ENCODE data around the gene GMDS.

The GMDS gene

DNA sequence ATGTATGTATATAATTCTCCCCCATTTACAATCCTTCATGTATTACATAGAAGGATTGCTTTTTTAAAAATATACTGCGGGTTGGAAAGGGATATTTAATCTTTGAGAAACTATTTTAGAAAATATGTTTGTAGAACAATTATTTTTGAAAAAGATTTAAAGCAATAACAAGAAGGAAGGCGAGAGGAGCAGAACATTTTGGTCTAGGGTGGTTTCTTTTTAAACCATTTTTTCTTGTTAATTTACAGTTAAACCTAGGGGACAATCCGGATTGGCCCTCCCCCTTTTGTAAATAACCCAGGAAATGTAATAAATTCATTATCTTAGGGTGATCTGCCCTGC is 632.1 kb downstream of the GMDS start:
- no peak overlapping the region for H3K4me2 ChIP-seq (ENCODE audit: low read depth, low read length)
- DNase-seq, result no peak
- H3K4me1 ChIP-seq (ENCODE audit: low read length), result no peaks in the 10 kb centered on the region
- H3K79me2 ChIP-seq (ENCODE audit: low read length), result no peaks in the 10 kb centered on the region
- H3K27me3 ChIP-seq (replicated peaks; ENCODE audit: insufficient read depth, low read length), result peaks cover 4% of the 10 kb centered on the region
- H3K27ac ChIP-seq (ENCODE audit: low read length), result no peak overlapping the region
- H3K36me3 ChIP-seq (replicated peaks; ENCODE audit: insufficient read depth, low read length), result no peaks in the 10 kb centered on the region
- no peak overlapping the region for H3K4me3 ChIP-seq (ENCODE audit: low read length)
- no peak overlapping the region for H2AFZ ChIP-seq (ENCODE audit: low read length)
- H4K20me1 ChIP-seq (ENCODE audit: insufficient read depth, low read length), result no peaks in the 10 kb centered on the region
- no peaks in the 10 kb centered on the region for H3K9me3 ChIP-seq (replicated peaks; ENCODE audit: insufficient read depth, low read length)
- H3F3A ChIP-seq (ENCODE audit: insufficient read depth, low read length), result no peaks in the 10 kb centered on the region
- no peaks in the 10 kb centered on the region for H3K9me2 ChIP-seq (replicated peaks; ENCODE audit: insufficient read depth, low read length)
- no peak for TF ChIP-seq EZH2phosphoT487 (IDR thresholded peaks at IDR 0.05; ENCODE audit: low read length)
- TF ChIP-seq, protein P1, sequence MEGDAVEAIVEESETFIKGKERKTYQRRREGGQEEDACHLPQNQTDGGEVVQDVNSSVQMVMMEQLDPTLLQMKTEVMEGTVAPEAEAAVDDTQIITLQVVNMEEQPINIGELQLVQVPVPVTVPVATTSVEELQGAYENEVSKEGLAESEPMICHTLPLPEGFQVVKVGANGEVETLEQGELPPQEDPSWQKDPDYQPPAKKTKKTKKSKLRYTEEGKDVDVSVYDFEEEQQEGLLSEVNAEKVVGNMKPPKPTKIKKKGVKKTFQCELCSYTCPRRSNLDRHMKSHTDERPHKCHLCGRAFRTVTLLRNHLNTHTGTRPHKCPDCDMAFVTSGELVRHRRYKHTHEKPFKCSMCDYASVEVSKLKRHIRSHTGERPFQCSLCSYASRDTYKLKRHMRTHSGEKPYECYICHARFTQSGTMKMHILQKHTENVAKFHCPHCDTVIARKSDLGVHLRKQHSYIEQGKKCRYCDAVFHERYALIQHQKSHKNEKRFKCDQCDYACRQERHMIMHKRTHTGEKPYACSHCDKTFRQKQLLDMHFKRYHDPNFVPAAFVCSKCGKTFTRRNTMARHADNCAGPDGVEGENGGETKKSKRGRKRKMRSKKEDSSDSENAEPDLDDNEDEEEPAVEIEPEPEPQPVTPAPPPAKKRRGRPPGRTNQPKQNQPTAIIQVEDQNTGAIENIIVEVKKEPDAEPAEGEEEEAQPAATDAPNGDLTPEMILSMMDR (IDR thresholded peaks at IDR 0.05; ENCODE audit: low read length), result no peak
- H3K9ac ChIP-seq (ENCODE audit: low read length), result no peak overlapping the region

DNA sequence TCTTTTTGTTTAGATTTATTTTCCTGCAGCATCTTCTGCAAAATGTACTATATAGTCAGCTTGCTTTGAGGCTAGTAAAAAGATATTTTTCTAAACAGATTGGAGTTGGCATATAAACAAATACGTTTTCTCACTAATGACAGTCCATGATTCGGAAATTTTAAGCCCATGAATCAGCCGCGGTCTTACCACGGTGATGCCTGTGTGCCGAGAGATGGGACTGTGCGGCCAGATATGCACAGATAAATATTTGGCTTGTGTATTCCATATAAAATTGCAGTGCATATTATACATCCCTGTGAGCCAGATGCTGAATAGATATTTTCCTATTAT is 632.5 kb downstream of the GMDS start:
- H3K4me3 ChIP-seq (ENCODE audit: low read length), result no peak overlapping the region
- no peaks in the 10 kb centered on the region for H3K79me2 ChIP-seq (ENCODE audit: low read length)
- H3K9me3 ChIP-seq (replicated peaks; ENCODE audit: insufficient read depth, low read length), result no peaks in the 10 kb centered on the region
- H3K36me3 ChIP-seq (replicated peaks; ENCODE audit: insufficient read depth, low read length), result no peaks in the 10 kb centered on the region
- H2AFZ ChIP-seq (ENCODE audit: low read length), result no peak overlapping the region
- peaks cover 8% of the 10 kb centered on the region for H3K27me3 ChIP-seq (replicated peaks; ENCODE audit: insufficient read depth, low read length)
- no peaks in the 10 kb centered on the region for H3F3A ChIP-seq (ENCODE audit: insufficient read depth, low read length)
- H3K9me2 ChIP-seq (replicated peaks; ENCODE audit: insufficient read depth, low read length), result no peaks in the 10 kb centered on the region
- no peak overlapping the region for H3K4me2 ChIP-seq (ENCODE audit: low read depth, low read length)
- TF ChIP-seq EZH2phosphoT487 (IDR thresholded peaks at IDR 0.05; ENCODE audit: low read length), result no peak
- TF ChIP-seq, protein P1 (IDR thresholded peaks at IDR 0.05; ENCODE audit: low read length), result no peak
- TF ChIP-seq EZH2 (optimal IDR thresholded peaks at IDR 0.05; ENCODE audit: low read depth, low read length), result no peak
- no peak for DNase-seq
- no peaks in the 10 kb centered on the region for H3K4me1 ChIP-seq (ENCODE audit: low read length)
- no peak overlapping the region for H3K9ac ChIP-seq (ENCODE audit: low read length)
- H3K27ac ChIP-seq (ENCODE audit: low read length), result no peak overlapping the region
- H4K20me1 ChIP-seq (ENCODE audit: insufficient read depth, low read length), result no peaks in the 10 kb centered on the region

DNA sequence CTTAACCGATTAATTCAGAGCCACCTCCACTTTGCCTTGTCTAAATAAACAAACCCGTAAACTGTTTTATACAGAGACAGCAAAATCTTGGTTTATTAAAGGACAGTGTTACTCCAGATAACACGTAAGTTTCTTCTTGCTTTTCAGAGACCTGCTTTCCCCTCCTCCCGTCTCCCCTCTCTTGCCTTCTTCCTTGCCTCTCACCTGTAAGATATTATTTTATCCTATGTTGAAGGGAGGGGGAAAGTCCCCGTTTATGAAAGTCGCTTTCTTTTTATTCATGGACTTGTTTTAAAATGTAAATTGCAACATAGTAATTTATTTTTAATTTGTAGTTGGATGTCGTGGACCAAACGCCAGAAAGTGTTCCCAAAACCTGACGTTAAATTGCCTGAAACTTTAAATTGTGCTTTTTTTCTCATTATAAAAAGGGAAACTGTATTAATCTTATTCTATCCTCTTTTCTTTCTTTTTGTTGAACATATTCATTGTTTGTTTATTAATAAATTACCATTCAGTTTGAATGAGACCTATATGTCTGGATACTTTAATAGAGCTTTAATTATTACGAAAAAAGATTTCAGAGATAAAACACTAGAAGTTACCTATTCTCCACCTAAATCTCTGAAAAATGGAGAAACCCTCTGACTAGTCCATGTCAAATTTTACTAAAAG is 633.0 kb downstream of the GMDS start:
- no peaks in the 10 kb centered on the region for H3F3A ChIP-seq (ENCODE audit: insufficient read depth, low read length)
- no peaks in the 10 kb centered on the region for H3K36me3 ChIP-seq (replicated peaks; ENCODE audit: insufficient read depth, low read length)
- no peak overlapping the region for H3K27ac ChIP-seq (ENCODE audit: low read length)
- H3K4me3 ChIP-seq (ENCODE audit: low read length), result no peak overlapping the region
- H3K9me2 ChIP-seq (replicated peaks; ENCODE audit: insufficient read depth, low read length), result no peaks in the 10 kb centered on the region
- H3K27me3 ChIP-seq (replicated peaks; ENCODE audit: insufficient read depth, low read length), result peaks cover 13% of the 10 kb centered on the region
- H3K79me2 ChIP-seq (ENCODE audit: low read length), result no peaks in the 10 kb centered on the region
- DNase-seq, result no peak
- no peaks in the 10 kb centered on the region for H3K4me1 ChIP-seq (ENCODE audit: low read length)
- H4K20me1 ChIP-seq (ENCODE audit: insufficient read depth, low read length), result no peaks in the 10 kb centered on the region
- H3K4me2 ChIP-seq (ENCODE audit: low read depth, low read length), result 0 out of 2 replicates have a peak overlapping the region, but pooled peaks have one; percentile 25
- no peak for TF ChIP-seq EZH2phosphoT487 (IDR thresholded peaks at IDR 0.05; ENCODE audit: low read length)
- no peak for TF ChIP-seq EZH2 (optimal IDR thresholded peaks at IDR 0.05; ENCODE audit: low read depth, low read length)
- TF ChIP-seq, protein P1 (IDR thresholded peaks at IDR 0.05; ENCODE audit: low read length), result no peak
- H2AFZ ChIP-seq (ENCODE audit: low read length), result no peak overlapping the region
- no peaks in the 10 kb centered on the region for H3K9me3 ChIP-seq (replicated peaks; ENCODE audit: insufficient read depth, low read length)
- no peak overlapping the region for H3K9ac ChIP-seq (ENCODE audit: low read length)
